Body of pancreas (tissue), 4 donors: ENCODE measurements around the gene FKBP2. TPM values are rescaled to one million over a fixed set of nuclear protein-coding genes. Genes with fewer than 3 reads are reported as not detected.

Experiments used
- ATAC-seq: fragments of 150-250 bp; one replicate; pipeline ENCODE4 v1.9.1; 2016
- DNase-seq, 4 donors: peaks; one replicate each; pipeline ENCODE4 v3.0.0-alpha.2; 2019
- H3K27ac ChIP-seq, 4 donors: fragments of 200-600 bp; sonication (generic); 1 replicate in 3 of 4; 2 replicates in 1 of 4; pipeline versions ENCODE4 v1.5.1 to v1.6.1; 2016 to 2019; ENCODE audit warnings: mild to moderate bottlenecking in 1 of 4, mixed read lengths in 1 of 4, moderate library complexity in 1 of 4
- H3K27me3 ChIP-seq, 2 donors: fragments of 200-600 bp; sonication (generic); one replicate each; pipeline ENCODE4 v1.6.0; 2016; ENCODE audit warnings: mild to moderate bottlenecking in 1 of 2
- H3K36me3 ChIP-seq, 2 donors: fragments of 200-600 bp; sonication (generic); replicated peaks in 1 of 2; 2 replicates each; pipeline ENCODE4 v1.5.1; 2016; ENCODE audit warnings: low read depth in 2 of 2; ENCODE audit not compliant: insufficient read depth in 1 of 2
- H3K4me1 ChIP-seq: fragments of 200-600 bp; sonication (generic); one replicate; pipeline ENCODE4 v1.6.0; 2016
- H3K4me3 ChIP-seq, 2 donors: fragments of 200-600 bp; sonication (generic); 1 replicate in 1 of 2; 2 replicates in 1 of 2; pipeline ENCODE4 v1.5.1; 2016 to 2019
- H3K9me3 ChIP-seq, 3 donors: fragments of 200-600 bp; sonication (generic); 1 replicate in 2 of 3; 2 replicates in 1 of 3; pipeline ENCODE4 v1.5.1; 2016
- CTCF ChIP-seq, 7 experiments: fragments of 450-650 bp in 4 of 7; fragments of 200-600 bp in 3 of 7; sonication (generic) in 3 of 7; IDR thresholded peaks; one replicate each; pipeline ENCODE4 v1.5.1; 2016 to 2019; ENCODE audit warnings: antibody characterized with exemption in 7 of 7
- POLR2A ChIP-seq, 3 donors: fragments of 450-650 bp; IDR thresholded peaks; one replicate each; pipeline ENCODE4 v1.6.1; 2016; ENCODE audit warnings: antibody characterized with exemption in 3 of 3, mild to moderate bottlenecking in 2 of 3
- WGBS, 2 donors: methylation state at CpG; one replicate each; pipeline ENCODE4 v1.1.5; 2017; 5-methylcytosine and 5-hydroxymethylcytosine counted together
- intact Hi-C: fragments of 100-400 bp; cut with DNase I; formaldehyde crosslinking; loops from one replicate; pipeline ENCODE4 v1.15.1; 2023
- total RNA-seq, 2 donors: library from RNA; depleted of rRNA; stranded (reverse); fragments of >200 nt; gene quantifications; one replicate each; pipeline ENCODE4 v1.1.0, GENCODE V29; 2016

Gene FKBP2
- total RNA-seq, 2 donors from 2014 or later, result 42.0 to 92.6 TPM

GRCh38 chr11:64266339-64266738, 25.4 kb downstream of the FKBP2 start:
- ATAC-seq (no peak), DNase-seq (no peak)
- TF ChIP-seq POLR2A (IDR thresholded peaks at IDR 0.05) (no peak), CTCF (IDR thresholded peaks at IDR 0.05) (no peak)
- Histone ChIP-seq H3K4me1 (peaks cover 18% of the 10 kb centered on the region), H3K9me3 (no peaks in the 10 kb centered on the region), H3K27ac (no peak overlapping the region), H3K36me3 (no peaks in the 10 kb centered on the region), H3K27me3 (no peaks in the 10 kb centered on the region), H3K4me3 (no peak overlapping the region)
- intact Hi-C loops, result no loop called here
- WGBS, 2 donors, result 72 to 79% methylated on average over 9 to 11 of the region's 15 CpGs

- H3K9me3 ChIP-seq, result no peaks in the 10 kb centered on the region
- H3K36me3 ChIP-seq, result no peaks in the 10 kb centered on the region
- TF ChIP-seq POLR2A (IDR thresholded peaks at IDR 0.05) (no peak), CTCF (IDR thresholded peaks at IDR 0.05) (no peak)
- intact Hi-C loops, result no loop called here
- ATAC-seq (no peak), DNase-seq (no peak)
- 85 to 89% methylated on average over 23 to 25 of the region's 27 CpGs for WGBS, 2 donors
- H3K4me1 ChIP-seq, result peaks cover 28% of the 10 kb centered on the region
- H3K27me3 ChIP-seq, result no peaks in the 10 kb centered on the region
- peak overlapping the region in 2 of 4 donors; percentile 95 to 98 for H3K27ac ChIP-seq
- H3K4me3 ChIP-seq, result no peak overlapping the region
These were observed 26.5 kb downstream of the FKBP2 start for GRCh38 chr11:64267207-64267945.

GRCh38 chr11:64268025-64268892, 27.4 kb downstream of the FKBP2 start:
- Histone ChIP-seq H3K4me3 (no peak overlapping the region), H3K9me3 (no peaks in the 10 kb centered on the region), H3K4me1 (peaks cover 36% of the 10 kb centered on the region), H3K27ac (peak overlapping the region; percentile 95 to 98 (median 96)), H3K27me3 (no peaks in the 10 kb centered on the region), H3K36me3 (no peaks in the 10 kb centered on the region)
- ATAC-seq (no peak), DNase-seq (peak; percentile 68 to 83 (median 74))
- 43 to 48% methylated on average over 18 to 23 of the region's 23 CpGs for WGBS, 2 donors
- intact Hi-C loops, result no loop called here
- TF ChIP-seq CTCF (IDR thresholded peaks at IDR 0.05) (no peak), POLR2A (IDR thresholded peaks at IDR 0.05) (no peak)

GRCh38 chr11:64268893-64269539, 28.1 kb downstream of the FKBP2 start:
- DNase-seq, result peak; percentile 57 to 65 (median 60)

More at GRCh38 chr11:64268893-64269539, 28.1 kb downstream of the FKBP2 start:
- no peak for TF ChIP-seq POLR2A (IDR thresholded peaks at IDR 0.05)
- no peak for TF ChIP-seq CTCF (IDR thresholded peaks at IDR 0.05)
- peak overlapping the region; percentile 95 to 98 (median 96) for H3K27ac ChIP-seq
- peaks cover 43% of the 10 kb centered on the region for H3K4me1 ChIP-seq
- H3K27me3 ChIP-seq, result no peaks in the 10 kb centered on the region
- H3K4me3 ChIP-seq, result peak overlapping the region; percentile 5 to 53
- ATAC-seq, result peak; percentile 9
- H3K36me3 ChIP-seq, result no peaks in the 10 kb centered on the region
- H3K9me3 ChIP-seq, result no peaks in the 10 kb centered on the region
- intact Hi-C loops, result no loop called here
- 0 to 5% methylated on average over 4 to 34 of the region's 34 CpGs for WGBS, 2 donors
